DND-41 (cell line): ENCODE data around the gene CCDC158.

Source experiments
- ATAC-seq: fragments of 200-7000 bp; cut with Tn5 transposase; 3 replicates; pipeline ENCODE4 v1.9.1; 2021; ENCODE audit warnings: low read depth; ENCODE audit not compliant: insufficient read depth
- DNase-seq: peaks from one replicate; pipeline ENCODE4 v3.0.0-alpha.2; 2020
- H2AFZ ChIP-seq: 2 replicates; pipeline ENCODE4 v1.6.0; 2012; ENCODE audit warnings: low read depth, low read length
- H3K27ac ChIP-seq: 2 replicates; pipeline ENCODE4 v1.5.1; 2012; ENCODE audit warnings: low read length, inconsistent platforms
- H3K27me3 ChIP-seq: fragments of 200-600 bp; sonication (generic); 2 replicates; pipeline ENCODE4 v1.6.0; 2012; ENCODE audit warnings: low read length, mild to moderate bottlenecking, inconsistent platforms; ENCODE audit not compliant: insufficient read depth, poor library complexity
- H3K36me3 ChIP-seq: 2 replicates; pipeline ENCODE4 v1.5.1; 2012; ENCODE audit warnings: low read length, inconsistent platforms; ENCODE audit not compliant: insufficient read depth
- H3K4me1 ChIP-seq: 2 replicates; pipeline ENCODE4 v1.5.1; 2012; ENCODE audit warnings: mild to moderate bottlenecking, low read length; ENCODE audit not compliant: insufficient read depth
- H3K4me2 ChIP-seq: 2 replicates; pipeline ENCODE4 v1.6.0; 2012; ENCODE audit warnings: mild to moderate bottlenecking, moderate library complexity, low read length, inconsistent platforms; ENCODE audit not compliant: insufficient read depth
- H3K4me3 ChIP-seq, 2 experiments: fragments of 200-600 bp in 1 of 2; shearing (Covaris generic) in 1 of 2; 2 replicates each; pipeline ENCODE4 v1.5.1; 2012 to 2016; ENCODE audit warnings: inconsistent platforms in 2 of 2, low read length in 2 of 2, mild to moderate bottlenecking in 2 of 2, low read depth in 1 of 2, moderate library complexity in 1 of 2
- H3K79me2 ChIP-seq: 2 replicates; pipeline ENCODE4 v1.6.0; 2012; ENCODE audit warnings: low read length, inconsistent platforms; ENCODE audit not compliant: insufficient read depth
- H3K9ac ChIP-seq: 2 replicates; pipeline ENCODE4 v1.6.0; 2012; ENCODE audit warnings: low read depth, mild to moderate bottlenecking, inconsistent platforms, low read length, moderate library complexity
- H3K9me3 ChIP-seq: 2 replicates; pipeline ENCODE4 v1.5.1; 2012; ENCODE audit warnings: low read length, moderate library complexity, mild to moderate bottlenecking, inconsistent platforms; ENCODE audit not compliant: insufficient read depth, severe bottlenecking
- H4K20me1 ChIP-seq: 2 replicates; pipeline ENCODE4 v1.6.0; 2012; ENCODE audit warnings: low read length; ENCODE audit not compliant: insufficient read depth
- CTCF ChIP-seq: IDR thresholded peaks from 2 replicates; pipeline ENCODE4 v1.5.1; 2012; ENCODE audit warnings: borderline replicate concordance, low read length, moderate library complexity, mild to moderate bottlenecking; ENCODE audit not compliant: poor library complexity, severe bottlenecking; ENCODE audit errors: extremely low read depth
- EZH2 ChIP-seq: IDR thresholded peaks from 3 replicates; pipeline ENCODE4 v1.6.1; 2012; ENCODE audit warnings: borderline replicate concordance, low read depth, mild to moderate bottlenecking, moderate library complexity, low read length, inconsistent platforms; ENCODE audit not compliant: severe bottlenecking

Gene CCDC158

GRCh38 chr4:76267811-76268210, 153.1 kb downstream of the CCDC158 start:
- no peak overlapping the region for H3K9ac ChIP-seq
- DNase-seq (no peak), ATAC-seq (no peak)
- H2AFZ ChIP-seq = no peak overlapping the region
- no peaks in the 10 kb centered on the region for H3K27me3 ChIP-seq
- H3K27ac ChIP-seq = no peak overlapping the region
- no peaks in the 10 kb centered on the region for H3K79me2 ChIP-seq
- TF ChIP-seq CTCF (no peak), EZH2 (no peak)
- H3K4me3 ChIP-seq = no peak overlapping the region
- no peaks in the 10 kb centered on the region for H3K36me3 ChIP-seq
- H3K4me1 ChIP-seq = no peaks in the 10 kb centered on the region
- H3K4me2 ChIP-seq = no peak overlapping the region
- no peaks in the 10 kb centered on the region for H3K9me3 ChIP-seq
- no peaks in the 10 kb centered on the region for H4K20me1 ChIP-seq

- DNase-seq (no peak), ATAC-seq (no peak)
- Histone ChIP-seq H3K36me3 (no peaks in the 10 kb centered on the region), H3K9me3 (no peaks in the 10 kb centered on the region), H3K9ac (no peak overlapping the region), H3K4me1 (no peaks in the 10 kb centered on the region), H3K27ac (no peak overlapping the region), H3K4me2 (no peak overlapping the region), H3K4me3 (no peak overlapping the region), H2AFZ (no peak overlapping the region), H3K27me3 (no peaks in the 10 kb centered on the region), H3K79me2 (no peaks in the 10 kb centered on the region), H4K20me1 (no peaks in the 10 kb centered on the region)
- TF ChIP-seq CTCF = no peak
- TF ChIP-seq EZH2 = no peak
Observed at GRCh38 chr4:76266627-76267026, 154.3 kb downstream of the CCDC158 start.

- H3K27me3 ChIP-seq = no peaks in the 10 kb centered on the region
- no peaks in the 10 kb centered on the region for H3K36me3 ChIP-seq
- no peaks in the 10 kb centered on the region for H4K20me1 ChIP-seq
- ATAC-seq (no peak), DNase-seq (no peak)
- TF ChIP-seq EZH2 = no peak
- TF ChIP-seq CTCF = no peak
- H3K79me2 ChIP-seq = no peaks in the 10 kb centered on the region
- no peaks in the 10 kb centered on the region for H3K9me3 ChIP-seq
- no peak overlapping the region for H3K4me2 ChIP-seq
- no peak overlapping the region for H3K27ac ChIP-seq
- H3K4me1 ChIP-seq = no peaks in the 10 kb centered on the region
- no peak overlapping the region for H3K4me3 ChIP-seq
- H2AFZ ChIP-seq = no peak overlapping the region
- no peak overlapping the region for H3K9ac ChIP-seq
Observed at GRCh38 chr4:76265631-76266218, 155.2 kb downstream of the CCDC158 start.
